ENCODE data around the gene CBLB. TPM values are rescaled to one million over a fixed set of nuclear protein-coding genes. Genes with fewer than 3 reads are reported as not detected.

The CBLB gene
- total RNA-seq, 1 experiment from 2014 or later, result 19.7 TPM

- ChIA-PET CTCF (no interaction called here), POLR2A (interaction anchor here (1.8 kb wide), 1 partner anchor 10 kb away, joined by 4 read pairs; no protein-coding TSS in a partner anchor)
- DNase-seq (ENCODE audit: unreplicated experiment), result no peak
- Mint-ChIP-seq H3K4me3 (ENCODE audit: unreplicated experiment) (no peak overlapping the region), H3K27ac (ENCODE audit: low read depth, unreplicated experiment) (no peak overlapping the region), H3K9me3 (ENCODE audit: unreplicated experiment) (no peaks in the 10 kb centered on the region), H3K36me3 (ENCODE audit: insufficient read depth, unreplicated experiment) (no peaks in the 10 kb centered on the region), H3K4me1 (ENCODE audit: insufficient read depth, unreplicated experiment) (no peaks in the 10 kb centered on the region), H3K27me3 (ENCODE audit: insufficient read depth, unreplicated experiment) (no peaks in the 10 kb centered on the region)
- intact Hi-C loops (cut with micrococcal nuclease), result no loop called here
- no TSS peak for BruUV-seq (replicated peaks)
- no peak for TF ChIP-seq CTCF (IDR thresholded peaks at IDR 0.05; ENCODE audit: unreplicated experiment)
These were observed 246.6 kb downstream of the CBLB start for GRCh38 chr3:105622169-105622568.

- Mint-ChIP-seq H3K9me3 (ENCODE audit: unreplicated experiment) (no peaks in the 10 kb centered on the region), H3K4me3 (ENCODE audit: unreplicated experiment) (no peak overlapping the region), H3K27ac (ENCODE audit: low read depth, unreplicated experiment) (no peak overlapping the region), H3K4me1 (ENCODE audit: insufficient read depth, unreplicated experiment) (no peaks in the 10 kb centered on the region), H3K36me3 (ENCODE audit: insufficient read depth, unreplicated experiment) (no peaks in the 10 kb centered on the region), H3K27me3 (ENCODE audit: insufficient read depth, unreplicated experiment) (no peaks in the 10 kb centered on the region)
- ChIA-PET POLR2A (no interaction called here), CTCF (interaction anchor here (0.7 kb wide), 1 partner anchor 101 kb away, joined by 3 read pairs; no protein-coding TSS in a partner anchor)
- BruUV-seq (replicated peaks), result no TSS peak
- no peak for DNase-seq (ENCODE audit: unreplicated experiment)
- TF ChIP-seq CTCF (IDR thresholded peaks at IDR 0.05; ENCODE audit: unreplicated experiment), result no peak
- intact Hi-C loops (cut with micrococcal nuclease), result no loop called here
These were observed 248.6 kb downstream of the CBLB start for GRCh38 chr3:105620236-105620635.

GRCh38 chr3:105619651-105620050 is 249.2 kb downstream of the CBLB start:
- ChIA-PET CTCF (interaction anchor here (0.7 kb wide), 1 partner anchor 100 kb away, joined by 3 read pairs; no protein-coding TSS in a partner anchor), POLR2A (interaction anchor here (0.7 kb wide), 1 partner anchor 25 kb away, joined by 3 read pairs; no protein-coding TSS in a partner anchor)
- Mint-ChIP-seq H3K4me1 (ENCODE audit: insufficient read depth, unreplicated experiment) (no peaks in the 10 kb centered on the region), H3K27ac (ENCODE audit: low read depth, unreplicated experiment) (no peak overlapping the region), H3K4me3 (ENCODE audit: unreplicated experiment) (no peak overlapping the region), H3K36me3 (ENCODE audit: insufficient read depth, unreplicated experiment) (no peaks in the 10 kb centered on the region), H3K9me3 (ENCODE audit: unreplicated experiment) (no peaks in the 10 kb centered on the region), H3K27me3 (ENCODE audit: insufficient read depth, unreplicated experiment) (no peaks in the 10 kb centered on the region)
- intact Hi-C loops (cut with micrococcal nuclease), result no loop called here
- no peak for TF ChIP-seq CTCF (IDR thresholded peaks at IDR 0.05; ENCODE audit: unreplicated experiment)
- no peak for DNase-seq (ENCODE audit: unreplicated experiment)
- no TSS peak for BruUV-seq (replicated peaks)

- H3K4me1 Mint-ChIP-seq (ENCODE audit: insufficient read depth, unreplicated experiment), result no peaks in the 10 kb centered on the region
- no peak for TF ChIP-seq CTCF (IDR thresholded peaks at IDR 0.05; ENCODE audit: unreplicated experiment)
- H3K4me3 Mint-ChIP-seq (ENCODE audit: unreplicated experiment), result no peak overlapping the region
- no peaks in the 10 kb centered on the region for H3K27me3 Mint-ChIP-seq (ENCODE audit: insufficient read depth, unreplicated experiment)
- BruUV-seq (replicated peaks), result no TSS peak
- intact Hi-C loops (cut with micrococcal nuclease), result no loop called here
- DNase-seq (ENCODE audit: unreplicated experiment), result no peak
- no peaks in the 10 kb centered on the region for H3K9me3 Mint-ChIP-seq (ENCODE audit: unreplicated experiment)
- H3K27ac Mint-ChIP-seq (ENCODE audit: low read depth, unreplicated experiment), result no peak overlapping the region
- H3K36me3 Mint-ChIP-seq (ENCODE audit: insufficient read depth, unreplicated experiment), result no peaks in the 10 kb centered on the region
- POLR2A ChIA-PET, result no interaction called here
- CTCF ChIA-PET, result interaction anchor here (0.6 to 0.9 kb wide), 2 partner anchors 9 to 1045 kb away, joined by 3 read pairs; no protein-coding TSS in a partner anchor
These were observed 250.3 kb downstream of the CBLB start for GRCh38 chr3:105618556-105618955.
